ENCODE data around the gene PCSK2.

PCSK2 gene

DNA sequence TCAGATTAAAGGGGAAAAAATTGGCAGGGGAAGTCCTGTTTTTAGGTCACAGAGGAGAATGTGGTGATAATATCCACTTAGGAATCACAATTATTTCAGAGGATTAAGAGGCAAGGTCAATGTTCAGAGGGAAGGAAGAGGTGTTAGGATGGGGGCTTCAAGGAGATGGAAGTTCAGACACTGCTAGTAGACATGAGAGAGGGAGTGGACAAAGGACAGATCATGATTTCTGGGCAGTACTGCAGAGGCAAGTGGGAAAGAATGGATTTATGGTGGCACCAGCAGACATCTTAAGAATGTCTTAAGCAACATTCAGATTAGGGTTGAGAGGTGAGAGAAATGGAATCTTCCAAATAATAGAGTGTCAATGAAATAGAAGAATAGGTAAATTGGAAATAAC, 9.9 kb downstream of the PCSK2 start:
- Histone ChIP-seq H3K9me3 (ENCODE audit: severe bottlenecking) (no peaks in the 10 kb centered on the region), H3K36me3 (ENCODE audit: low read depth) (no peaks in the 10 kb centered on the region), H3K4me1 (ENCODE audit: insufficient read depth, poor library complexity, severe bottlenecking) (no peaks in the 10 kb centered on the region), H3K4me3 (ENCODE audit: severe bottlenecking) (no peak overlapping the region), H3K27me3 (ENCODE audit: insufficient read depth, poor library complexity, severe bottlenecking) (peaks cover 9% of the 10 kb centered on the region), H3K27ac (ENCODE audit: poor library complexity, severe bottlenecking) (no peak overlapping the region)
- DNase-seq (ENCODE audit: low spot score) = no peak
- no peak for ATAC-seq (ENCODE audit: low read depth)
- TF ChIP-seq, protein P1, sequence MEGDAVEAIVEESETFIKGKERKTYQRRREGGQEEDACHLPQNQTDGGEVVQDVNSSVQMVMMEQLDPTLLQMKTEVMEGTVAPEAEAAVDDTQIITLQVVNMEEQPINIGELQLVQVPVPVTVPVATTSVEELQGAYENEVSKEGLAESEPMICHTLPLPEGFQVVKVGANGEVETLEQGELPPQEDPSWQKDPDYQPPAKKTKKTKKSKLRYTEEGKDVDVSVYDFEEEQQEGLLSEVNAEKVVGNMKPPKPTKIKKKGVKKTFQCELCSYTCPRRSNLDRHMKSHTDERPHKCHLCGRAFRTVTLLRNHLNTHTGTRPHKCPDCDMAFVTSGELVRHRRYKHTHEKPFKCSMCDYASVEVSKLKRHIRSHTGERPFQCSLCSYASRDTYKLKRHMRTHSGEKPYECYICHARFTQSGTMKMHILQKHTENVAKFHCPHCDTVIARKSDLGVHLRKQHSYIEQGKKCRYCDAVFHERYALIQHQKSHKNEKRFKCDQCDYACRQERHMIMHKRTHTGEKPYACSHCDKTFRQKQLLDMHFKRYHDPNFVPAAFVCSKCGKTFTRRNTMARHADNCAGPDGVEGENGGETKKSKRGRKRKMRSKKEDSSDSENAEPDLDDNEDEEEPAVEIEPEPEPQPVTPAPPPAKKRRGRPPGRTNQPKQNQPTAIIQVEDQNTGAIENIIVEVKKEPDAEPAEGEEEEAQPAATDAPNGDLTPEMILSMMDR (IDR thresholded peaks at IDR 0.05; ENCODE audit: poor library complexity, severe bottlenecking) = no peak

DNA sequence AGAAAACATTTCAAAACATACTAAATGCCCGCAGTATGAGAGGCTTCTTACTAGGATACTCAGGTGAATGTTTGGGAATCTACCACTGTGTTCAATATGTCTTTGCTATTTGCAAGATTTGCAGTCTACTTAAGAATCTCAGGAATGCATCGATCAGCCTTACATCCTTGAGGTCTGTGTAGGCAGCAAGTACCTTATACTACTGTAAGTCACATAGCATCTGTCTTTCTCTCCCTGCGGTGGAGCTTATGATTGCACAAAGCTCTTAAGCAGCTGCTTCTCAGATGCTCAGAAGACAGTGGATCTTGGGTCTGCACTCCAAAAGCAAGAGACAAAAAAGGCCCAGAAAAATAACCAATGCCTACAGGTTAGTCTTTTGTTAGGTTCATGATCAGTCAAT, 21.4 kb downstream of the PCSK2 start:
- no peaks in the 10 kb centered on the region for H3K36me3 ChIP-seq (ENCODE audit: low read depth)
- H3K4me1 ChIP-seq (ENCODE audit: insufficient read depth, poor library complexity, severe bottlenecking) = no peaks in the 10 kb centered on the region
- H3K27ac ChIP-seq (ENCODE audit: poor library complexity, severe bottlenecking) = no peak overlapping the region
- DNase-seq (ENCODE audit: low spot score) (no peak), ATAC-seq (ENCODE audit: low read depth) (no peak)
- H3K4me3 ChIP-seq (ENCODE audit: severe bottlenecking) = no peak overlapping the region
- H3K27me3 ChIP-seq (ENCODE audit: insufficient read depth, poor library complexity, severe bottlenecking) = no peaks in the 10 kb centered on the region
- TF ChIP-seq, protein P1 (IDR thresholded peaks at IDR 0.05; ENCODE audit: poor library complexity, severe bottlenecking) = no peak
- no peaks in the 10 kb centered on the region for H3K9me3 ChIP-seq (ENCODE audit: severe bottlenecking)

DNA sequence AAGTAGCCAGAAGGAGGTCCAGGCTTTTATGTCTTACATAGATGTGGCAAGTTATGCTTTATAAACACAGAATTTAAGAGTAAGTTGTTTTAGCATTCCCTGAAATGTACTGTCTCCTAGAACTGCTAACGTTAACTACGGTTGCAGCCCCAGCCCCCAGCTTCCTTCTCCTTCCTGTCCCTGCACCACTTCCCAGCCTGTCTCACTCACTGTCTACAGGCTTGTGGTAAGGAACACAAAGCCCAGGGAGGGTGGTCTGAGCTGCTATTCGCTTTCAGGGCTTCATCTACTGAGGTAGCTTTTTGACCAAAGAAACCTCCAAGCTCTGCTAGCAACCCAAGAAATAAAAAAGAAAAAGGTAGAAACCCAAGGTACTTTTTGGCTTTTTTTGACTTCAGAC, 35.9 kb downstream of the PCSK2 start:
- DNase-seq (ENCODE audit: low spot score) (no peak), ATAC-seq (ENCODE audit: low read depth) (no peak)
- Histone ChIP-seq H3K4me3 (ENCODE audit: severe bottlenecking) (no peak overlapping the region), H3K9me3 (ENCODE audit: severe bottlenecking) (no peaks in the 10 kb centered on the region), H3K36me3 (ENCODE audit: low read depth) (no peaks in the 10 kb centered on the region), H3K4me1 (ENCODE audit: insufficient read depth, poor library complexity, severe bottlenecking) (no peaks in the 10 kb centered on the region), H3K27ac (ENCODE audit: poor library complexity, severe bottlenecking) (no peak overlapping the region), H3K27me3 (ENCODE audit: insufficient read depth, poor library complexity, severe bottlenecking) (peaks cover 38% of the 10 kb centered on the region)
- TF ChIP-seq, protein P1 (IDR thresholded peaks at IDR 0.05; ENCODE audit: poor library complexity, severe bottlenecking) = no peak

DNA sequence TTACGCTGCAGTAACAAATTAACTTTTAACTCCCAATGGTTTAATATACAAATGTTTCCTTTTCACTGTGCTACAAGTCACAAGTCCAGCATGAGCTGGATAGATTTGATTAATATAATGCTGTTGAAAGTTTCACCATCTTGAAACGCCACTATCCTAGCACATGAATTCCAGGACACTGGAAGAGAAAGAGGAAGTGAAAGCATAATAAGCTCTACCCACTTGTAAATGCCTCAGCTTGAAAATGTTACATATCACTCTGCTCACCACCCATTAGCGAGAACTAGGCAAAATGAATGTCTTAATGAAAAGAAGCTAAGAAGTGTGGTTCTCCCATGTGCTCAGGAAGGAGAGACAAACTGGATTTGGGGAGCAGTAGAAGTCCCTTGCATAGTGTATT, 46.9 kb downstream of the PCSK2 start:
- H3K9me3 ChIP-seq (ENCODE audit: severe bottlenecking) = no peaks in the 10 kb centered on the region
- H3K36me3 ChIP-seq (ENCODE audit: low read depth) = no peaks in the 10 kb centered on the region
- no peak for DNase-seq (ENCODE audit: low spot score)
- H3K27ac ChIP-seq (ENCODE audit: poor library complexity, severe bottlenecking) = no peak overlapping the region
- H3K4me3 ChIP-seq (ENCODE audit: severe bottlenecking) = no peak overlapping the region
- no peaks in the 10 kb centered on the region for H3K4me1 ChIP-seq (ENCODE audit: insufficient read depth, poor library complexity, severe bottlenecking)
- H3K27me3 ChIP-seq (ENCODE audit: insufficient read depth, poor library complexity, severe bottlenecking) = peaks cover 5% of the 10 kb centered on the region
- no peak for ATAC-seq (ENCODE audit: low read depth)
- TF ChIP-seq, protein P1 (IDR thresholded peaks at IDR 0.05; ENCODE audit: poor library complexity, severe bottlenecking) = no peak

DNA sequence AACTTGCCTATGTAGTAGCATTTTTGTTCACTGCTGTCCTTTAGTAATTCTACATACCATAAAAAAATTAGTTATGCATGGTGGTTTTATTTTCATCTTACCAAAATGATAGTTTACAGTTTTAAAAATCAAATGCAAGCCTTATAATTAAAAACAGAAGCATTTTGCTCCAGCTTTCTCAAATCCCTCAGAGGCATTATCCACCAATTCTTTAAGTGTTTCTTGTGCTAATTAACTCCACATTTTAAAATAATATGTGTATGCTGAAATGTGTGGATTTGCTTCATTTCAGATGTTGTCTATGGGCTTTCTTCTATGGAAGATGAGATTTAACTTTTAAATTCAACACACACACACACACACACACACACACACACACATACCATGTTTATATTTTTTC, 49.3 kb downstream of the PCSK2 start:
- DNase-seq (ENCODE audit: low spot score) = no peak

More for the DNA sequence above, 49.3 kb downstream of the PCSK2 start:
- no peak for ATAC-seq (ENCODE audit: low read depth)
- Histone ChIP-seq H3K27me3 (ENCODE audit: insufficient read depth, poor library complexity, severe bottlenecking) (no peaks in the 10 kb centered on the region), H3K4me3 (ENCODE audit: severe bottlenecking) (no peak overlapping the region), H3K27ac (ENCODE audit: poor library complexity, severe bottlenecking) (no peak overlapping the region), H3K9me3 (ENCODE audit: severe bottlenecking) (no peaks in the 10 kb centered on the region), H3K4me1 (ENCODE audit: insufficient read depth, poor library complexity, severe bottlenecking) (no peaks in the 10 kb centered on the region), H3K36me3 (ENCODE audit: low read depth) (no peaks in the 10 kb centered on the region)
- TF ChIP-seq, protein P1 (IDR thresholded peaks at IDR 0.05; ENCODE audit: poor library complexity, severe bottlenecking) = no peak
